MCF 10A (cell line): ENCODE measurements around the gene RBM22. TPM values are rescaled to one million over a fixed set of nuclear protein-coding genes. Genes with fewer than 3 reads are reported as not detected.

ENCODE experiments used
- BruUV-seq: library from RNA; stranded (reverse); fragments of 400-500 nt; replicated peaks from 2 replicates; lab custom pipeline; 2021; lab: Mats Ljungman, UMichigan
- CTCF ChIA-PET: fragments of 300-600 bp; sonication (Branson Sonifier 250); formaldehyde crosslinking; extraction: SDS; loops from one replicate; lab custom pipeline; 2021; ENCODE audit warnings: antibody characterized with exemption, inconsistent platforms; lab: Yijun Ruan, JAX
- POLR2A ChIA-PET: fragments of 300-600, 350-650 bp; sonication (Branson Sonifier 250); formaldehyde crosslinking; extraction: SDS; loops from one replicate; lab custom pipeline; 2020; ENCODE audit warnings: antibody characterized with exemption, inconsistent platforms; lab: Yijun Ruan, JAX
- DNase-seq: peaks from one replicate; pipeline ENCODE4 v3.0.0-alpha.2; 2018; ENCODE audit not compliant: unreplicated experiment
- H3K27ac Mint-ChIP-seq: one replicate; pipeline ENCODE4 v1.8.0; 2022; ENCODE audit warnings: mild to moderate bottlenecking, low read depth, mixed read lengths; ENCODE audit not compliant: unreplicated experiment
- H3K27me3 Mint-ChIP-seq: one replicate; pipeline ENCODE4 v1.8.0; 2022; ENCODE audit warnings: mixed read lengths; ENCODE audit not compliant: insufficient read depth, unreplicated experiment
- H3K36me3 Mint-ChIP-seq: one replicate; pipeline ENCODE4 v1.8.0; 2022; ENCODE audit warnings: mild to moderate bottlenecking, moderate library complexity, mixed read lengths; ENCODE audit not compliant: insufficient read depth, unreplicated experiment
- H3K4me1 Mint-ChIP-seq: one replicate; pipeline ENCODE4 v1.8.0; 2022; ENCODE audit warnings: mixed read lengths; ENCODE audit not compliant: insufficient read depth, unreplicated experiment
- H3K4me3 Mint-ChIP-seq: one replicate; pipeline ENCODE4 v1.8.0; 2022; ENCODE audit warnings: mild to moderate bottlenecking, moderate library complexity, mixed read lengths; ENCODE audit not compliant: unreplicated experiment
- H3K9me3 Mint-ChIP-seq: one replicate; pipeline ENCODE4 v1.8.0; 2022; ENCODE audit warnings: mixed read lengths; ENCODE audit not compliant: unreplicated experiment
- CTCF ChIP-seq: fragments of 200-600 bp; IDR thresholded peaks from one replicate; pipeline ENCODE4 v1.8.0; 2022; ENCODE audit warnings: antibody characterized with exemption, mild to moderate bottlenecking; ENCODE audit not compliant: unreplicated experiment
- intact Hi-C: fragments of 100-400 bp; cut with micrococcal nuclease; formaldehyde crosslinking; loops from 2 replicates; pipeline ENCODE4 v1.14.1; 2022
- total RNA-seq: library from RNA; stranded (reverse); gene quantifications from 2 replicates; pipeline ENCODE4 v1.2.3, GENCODE V29; 2022

RBM22 gene
- total RNA-seq, 1 experiment from 2014 or later = 66.0 TPM

- TF ChIP-seq CTCF = no peak
- BruUV-seq = TSS peak; percentile 20
- CTCF ChIA-PET = interaction anchor here (0.6 to 2.0 kb wide), 5 partner anchors 10 to 550 kb away, joined by 3 to 12 read pairs (median 4); partner anchors contain the start of gene RBM22
- peaks cover 80% of the 10 kb centered on the region for H3K36me3 Mint-ChIP-seq
- H3K27me3 Mint-ChIP-seq = no peaks in the 10 kb centered on the region
- H3K27ac Mint-ChIP-seq = no peak overlapping the region
- no peaks in the 10 kb centered on the region for H3K9me3 Mint-ChIP-seq
- H3K4me3 Mint-ChIP-seq = no peak overlapping the region
- POLR2A ChIA-PET = interaction anchor here (0.6 to 1.3 kb wide), 2 partner anchors 10 to 60 kb away, joined by 3 to 10 read pairs; partner anchors contain the start of gene RBM22
- H3K4me1 Mint-ChIP-seq = no peaks in the 10 kb centered on the region
- DNase-seq = no peak
- intact Hi-C loops = no loop called here
Measured at GRCh38 chr5:150690760-150691159, 10.1 kb downstream of the RBM22 start.

GRCh38 chr5:150689120-150689519, 11.7 kb downstream of the RBM22 start:
- intact Hi-C loops = no loop called here
- no TSS peak for BruUV-seq
- Mint-ChIP-seq H3K27ac (peak overlapping the region; percentile 36), H3K4me3 (no peak overlapping the region), H3K36me3 (peaks cover 64% of the 10 kb centered on the region), H3K4me1 (no peaks in the 10 kb centered on the region), H3K9me3 (no peaks in the 10 kb centered on the region), H3K27me3 (no peaks in the 10 kb centered on the region)
- TF ChIP-seq CTCF = no peak
- POLR2A ChIA-PET = interaction anchor here (1.4 kb wide), 1 partner anchor 13 kb away, joined by 5 read pairs; the partner anchor contains the start of gene RBM22
- no peak for DNase-seq
- CTCF ChIA-PET = interaction anchor here (0.5 to 2.1 kb wide), 5 partner anchors 10 to 144 kb away, joined by 3 to 12 read pairs (median 3); no protein-coding TSS in a partner anchor

GRCh38 chr5:150676578-150676977, 24.3 kb downstream of the RBM22 start:
- Mint-ChIP-seq H3K4me3 (no peak overlapping the region), H3K4me1 (peaks cover 14% of the 10 kb centered on the region), H3K27ac (no peak overlapping the region), H3K9me3 (no peaks in the 10 kb centered on the region), H3K36me3 (peaks cover 7% of the 10 kb centered on the region), H3K27me3 (no peaks in the 10 kb centered on the region)
- BruUV-seq = no TSS peak
- TF ChIP-seq CTCF = no peak
- DNase-seq = no peak
- intact Hi-C loops = no loop called here
- ChIA-PET CTCF (no interaction called here), POLR2A (no interaction called here)

- Mint-ChIP-seq H3K27me3 (no peaks in the 10 kb centered on the region), H3K4me3 (no peak overlapping the region), H3K27ac (no peak overlapping the region), H3K36me3 (peaks cover under 1% of the 10 kb centered on the region), H3K4me1 (peaks cover 14% of the 10 kb centered on the region), H3K9me3 (no peaks in the 10 kb centered on the region)
- ChIA-PET CTCF (interaction anchor here (0.7 to 1.0 kb wide), 5 partner anchors 17 to 171 kb away, joined by 3 to 4 read pairs (median 3); partner anchors contain the start of gene IRGM), POLR2A (interaction anchor here (0.8 kb wide), 1 partner anchor 17 kb away, joined by 4 read pairs; no protein-coding TSS in a partner anchor)
- BruUV-seq = no TSS peak
- TF ChIP-seq CTCF = no peak
- intact Hi-C loops = no loop called here
- DNase-seq = no peak
Measured at GRCh38 chr5:150675069-150675468, 25.8 kb downstream of the RBM22 start.
